Kidney epithelial cell (primary cell): ENCODE measurements around the gene NCAM1. TPM values are rescaled to one million over a fixed set of nuclear protein-coding genes. Genes with fewer than 3 reads are reported as not detected.

ENCODE experiments used
- DNase-seq: peaks from one replicate; pipeline ENCODE4 v3.0.0-alpha.2; 2010; ENCODE audit warnings: low read depth
- H3K27me3 ChIP-seq: 2 replicates; pipeline ENCODE4 v1.6.0; 2011; ENCODE audit warnings: low read length; ENCODE audit not compliant: control insufficient read depth, insufficient read depth
- H3K36me3 ChIP-seq: 2 replicates; pipeline ENCODE4 v1.5.1; 2011; ENCODE audit warnings: low read length; ENCODE audit not compliant: control insufficient read depth, insufficient read depth
- H3K4me3 ChIP-seq: 2 replicates; pipeline ENCODE4 v1.5.1; 2011; ENCODE audit warnings: low read depth, mild to moderate bottlenecking, control low read depth, low read length
- CTCF ChIP-seq: IDR thresholded peaks from 2 replicates; pipeline ENCODE4 v1.5.1; 2011; ENCODE audit warnings: mild to moderate bottlenecking, moderate library complexity, low read length, control low read depth, inconsistent platforms; ENCODE audit not compliant: insufficient read depth, poor library complexity, severe bottlenecking
- total RNA-seq: library from RNA; depleted of rRNA; stranded (reverse); fragments of >200 nt; gene quantifications from 2 replicates; pipeline ENCODE4 v1.2.3, GENCODE V29; 2015

Gene NCAM1
- total RNA-seq, 1 donor from 2014 or later = 16.5 TPM

GRCh38 chr11:112965656-112966055 is 4.4 kb downstream of the NCAM1 start:
- no peak for DNase-seq
- H3K36me3 ChIP-seq = no peaks in the 10 kb centered on the region
- no peak overlapping the region for H3K4me3 ChIP-seq
- TF ChIP-seq CTCF = no peak
- H3K27me3 ChIP-seq = peaks cover 24% of the 10 kb centered on the region

- no peak for DNase-seq
- TF ChIP-seq CTCF = no peak
- Histone ChIP-seq H3K4me3 (no peak overlapping the region), H3K36me3 (no peaks in the 10 kb centered on the region), H3K27me3 (peaks cover 18% of the 10 kb centered on the region)
Measured at GRCh38 chr11:112966561-112966960, 5.3 kb downstream of the NCAM1 start.

GRCh38 chr11:112967082-112967481 is 5.9 kb downstream of the NCAM1 start:
- DNase-seq = no peak
- Histone ChIP-seq H3K36me3 (no peaks in the 10 kb centered on the region), H3K27me3 (peaks cover 15% of the 10 kb centered on the region), H3K4me3 (no peak overlapping the region)
- no peak for TF ChIP-seq CTCF

- Histone ChIP-seq H3K27me3 (no peaks in the 10 kb centered on the region), H3K4me3 (no peak overlapping the region), H3K36me3 (no peaks in the 10 kb centered on the region)
- no peak for TF ChIP-seq CTCF
- no peak for DNase-seq
Measured at GRCh38 chr11:112968941-112969713, 7.9 kb downstream of the NCAM1 start.

- Histone ChIP-seq H3K4me3 (no peak overlapping the region), H3K36me3 (no peaks in the 10 kb centered on the region), H3K27me3 (no peaks in the 10 kb centered on the region)
- TF ChIP-seq CTCF = no peak
- DNase-seq = no peak
Measured at GRCh38 chr11:112971195-112971594, 10.0 kb downstream of the NCAM1 start.

- TF ChIP-seq CTCF = no peak
- Histone ChIP-seq H3K27me3 (no peaks in the 10 kb centered on the region), H3K36me3 (no peaks in the 10 kb centered on the region), H3K4me3 (no peak overlapping the region)
- no peak for DNase-seq
Measured at GRCh38 chr11:112971827-112972226, 10.6 kb downstream of the NCAM1 start.
